DMS153 treated with DMSO at 0.1 percent for 48 hours (cell line): Measurements from ENCODE around the gene FAM241B.

Experiments used
- DNase-seq: peaks from one replicate; lab custom pipeline; 2025; ENCODE audit not compliant: unreplicated experiment; lab: John Stamatoyannopoulos, UW

FAM241B gene

DNA sequence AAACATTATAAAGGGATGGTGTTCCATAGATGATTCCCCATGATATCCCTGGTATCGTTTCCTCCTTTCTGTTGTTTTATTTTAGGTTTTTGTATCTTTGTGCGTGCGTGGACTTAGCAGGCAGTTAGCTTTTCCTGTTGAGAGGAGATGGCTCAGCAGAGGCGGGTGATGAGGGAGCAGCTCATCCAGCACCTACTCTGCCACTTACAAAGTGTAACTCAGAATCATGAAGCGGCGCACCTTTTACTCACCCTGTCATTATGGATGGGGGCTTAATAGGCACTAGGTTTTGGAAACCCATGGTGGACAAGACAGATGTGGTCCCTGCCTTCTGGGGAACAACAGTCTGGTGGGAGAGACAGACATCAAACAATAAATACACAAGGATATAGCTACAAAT lies 17.1 kb downstream of the FAM241B start:
- DNase-seq = no peak

DNA sequence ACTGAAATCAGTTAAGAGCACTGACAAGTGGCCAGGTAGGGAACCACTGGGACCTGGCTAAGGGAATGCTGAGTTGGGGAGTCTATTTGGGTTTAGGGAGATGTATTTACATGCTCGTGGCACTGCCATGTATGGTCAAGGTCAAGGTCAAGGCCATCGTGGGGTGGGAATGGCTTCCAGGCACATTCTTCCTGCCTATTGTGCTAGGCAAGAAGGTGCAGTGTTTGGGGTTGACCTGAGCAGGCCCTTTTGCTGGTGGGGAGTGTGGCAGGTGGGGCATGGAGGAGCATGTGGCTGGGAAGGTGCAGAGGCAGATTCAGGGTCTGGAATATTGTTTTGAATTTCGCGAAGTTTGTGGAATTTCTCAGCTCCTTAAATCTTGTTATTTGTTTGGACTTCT lies 17.8 kb downstream of the FAM241B start:
- DNase-seq = no peak

DNA sequence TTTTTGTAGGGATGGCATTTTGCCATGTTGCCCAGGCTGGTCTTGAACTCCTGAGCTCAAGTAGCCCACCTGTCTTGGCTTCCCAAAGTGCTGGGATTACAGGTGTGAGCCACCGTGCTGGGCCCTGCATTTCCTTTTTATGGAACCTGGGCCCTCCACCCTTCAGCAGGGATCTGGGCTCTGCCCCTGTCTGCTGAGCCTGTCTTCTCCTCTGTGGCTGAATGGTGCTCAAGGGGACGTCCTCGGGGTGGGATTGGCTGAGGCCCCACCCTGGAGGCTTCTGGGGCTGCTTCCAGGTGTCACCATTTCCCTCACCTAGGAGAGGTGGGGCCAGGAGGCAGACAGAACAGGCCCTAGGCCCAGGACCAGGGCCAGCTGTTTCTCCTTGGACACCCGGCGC lies 18.4 kb downstream of the FAM241B start:
- DNase-seq = no peak

DNA sequence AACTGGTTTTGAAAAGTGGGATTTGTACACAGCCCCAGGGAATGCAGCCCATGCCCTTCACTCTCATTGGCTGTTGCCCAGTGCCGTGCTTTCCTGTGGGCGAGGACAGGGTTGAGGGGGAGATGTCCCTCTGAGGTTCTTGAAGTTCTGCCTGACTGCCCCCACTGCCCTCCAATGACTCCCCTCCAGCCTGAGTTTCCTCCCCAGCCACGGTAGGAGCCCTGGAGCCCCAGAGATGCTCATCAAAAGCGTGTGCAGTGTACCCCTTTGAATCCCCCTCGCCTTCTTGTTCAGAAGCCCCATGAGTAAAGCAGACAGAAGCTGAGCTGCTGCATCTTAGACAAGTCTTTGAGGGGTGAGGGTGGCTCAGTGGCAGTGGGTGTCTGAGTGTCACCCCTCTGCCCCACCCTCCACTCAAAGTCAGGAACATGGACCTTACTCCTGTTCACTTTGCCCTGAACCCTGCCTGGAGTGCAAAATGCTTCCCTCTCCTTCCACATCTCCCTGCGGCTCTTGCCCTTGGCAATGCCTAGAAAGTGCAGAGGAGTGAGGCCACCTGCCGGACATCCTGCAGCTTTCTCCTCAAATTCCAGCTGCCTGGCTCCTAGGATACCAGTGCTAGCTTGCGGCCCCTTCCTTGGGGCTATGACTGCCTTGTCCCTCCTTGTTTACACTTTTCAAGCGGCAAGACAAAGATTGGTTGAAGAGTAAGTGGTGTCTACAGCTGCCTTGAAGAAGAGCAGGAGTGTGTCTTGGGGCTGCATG lies 19.9 kb downstream of the FAM241B start:
- DNase-seq = no peak

DNA sequence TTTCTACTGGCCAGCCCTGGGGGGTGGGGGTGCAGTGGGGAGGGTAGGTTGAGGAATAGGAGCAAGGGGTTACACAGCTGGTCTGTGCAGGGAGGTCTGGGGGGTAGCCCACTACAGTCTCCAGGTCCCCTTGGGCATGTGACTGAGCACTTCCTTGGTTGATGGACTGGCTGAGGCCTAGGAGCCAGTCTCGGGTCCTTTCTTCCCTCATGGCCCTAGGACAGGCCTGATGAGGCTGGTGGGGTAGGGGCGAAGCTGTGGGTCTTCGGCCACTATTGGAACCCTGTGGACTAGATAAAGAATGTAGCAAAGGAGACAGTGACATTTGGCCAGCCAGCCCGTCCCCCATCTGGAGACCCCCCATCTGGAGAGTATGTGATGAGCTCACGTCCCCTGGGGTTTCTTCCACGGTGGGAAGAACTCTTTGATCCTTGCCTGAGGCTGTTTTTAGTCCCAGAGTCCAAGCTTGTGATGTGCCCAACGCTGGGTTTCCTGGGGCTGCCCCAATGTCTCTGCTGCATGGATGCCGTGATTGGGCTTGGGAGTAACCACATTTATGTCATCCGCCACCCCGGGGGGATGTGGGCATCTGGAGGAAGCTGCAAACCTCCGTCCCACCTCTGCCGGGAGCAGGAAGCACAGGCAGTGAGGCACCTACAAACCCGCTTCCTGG lies 20.7 kb downstream of the FAM241B start:
- no peak for DNase-seq

DNA sequence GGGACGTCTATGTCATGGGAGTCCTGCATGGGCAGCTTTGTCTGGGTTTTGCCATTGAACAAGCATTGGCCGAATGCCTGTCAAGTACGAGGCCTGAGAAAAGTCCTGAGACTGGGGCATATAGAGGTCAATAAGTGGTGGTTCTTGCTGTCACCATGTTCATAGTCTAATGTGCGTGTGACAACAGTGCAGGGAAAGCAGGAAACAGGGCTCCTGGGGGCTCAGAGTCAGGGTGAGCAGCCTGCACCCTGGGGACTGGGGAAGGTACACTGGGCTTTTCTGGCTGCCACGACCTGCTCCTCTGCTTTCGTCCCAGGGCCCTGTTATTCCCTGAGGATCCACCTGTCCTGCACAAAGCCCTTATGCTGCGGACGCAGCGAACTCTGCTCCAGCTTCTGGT lies 21.3 kb downstream of the FAM241B start:
- DNase-seq = no peak

DNA sequence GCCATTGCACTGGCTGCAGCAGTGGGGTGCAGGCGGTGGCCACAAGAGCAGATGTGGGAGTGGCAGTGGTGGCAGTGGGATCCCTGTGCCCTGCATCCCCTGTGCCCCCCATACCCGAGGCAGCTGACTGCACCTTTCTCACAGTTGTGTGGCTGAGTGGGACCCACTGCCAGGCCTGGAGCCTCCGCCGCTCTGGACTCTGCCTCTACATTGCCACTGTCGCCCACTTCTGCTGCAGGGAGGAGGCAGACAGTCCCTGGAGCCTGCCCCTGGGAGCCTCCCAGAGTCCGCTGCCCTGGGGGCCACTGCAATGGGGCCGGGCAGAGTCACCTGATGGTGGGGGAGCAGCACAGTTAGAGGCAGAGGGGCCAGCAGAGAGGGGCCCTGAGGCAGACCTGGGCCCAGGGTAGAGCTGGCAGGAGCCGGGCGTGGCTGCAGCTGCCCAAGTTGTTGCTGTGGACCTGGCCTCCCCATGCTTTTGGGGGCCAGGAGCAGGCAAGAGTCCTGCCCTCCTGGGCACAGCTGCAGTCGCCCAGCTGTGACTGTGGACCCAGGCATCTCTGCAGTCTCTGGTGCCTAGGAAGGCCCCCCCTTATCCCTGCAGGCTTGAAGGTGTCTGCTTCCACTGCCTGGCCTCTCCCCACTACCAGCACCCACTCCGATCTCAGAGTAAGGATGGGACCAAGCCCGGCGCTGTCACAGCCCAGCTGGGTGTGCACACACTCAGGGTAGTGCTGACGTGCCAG lies 22.2 kb downstream of the FAM241B start:
- no peak for DNase-seq

DNA sequence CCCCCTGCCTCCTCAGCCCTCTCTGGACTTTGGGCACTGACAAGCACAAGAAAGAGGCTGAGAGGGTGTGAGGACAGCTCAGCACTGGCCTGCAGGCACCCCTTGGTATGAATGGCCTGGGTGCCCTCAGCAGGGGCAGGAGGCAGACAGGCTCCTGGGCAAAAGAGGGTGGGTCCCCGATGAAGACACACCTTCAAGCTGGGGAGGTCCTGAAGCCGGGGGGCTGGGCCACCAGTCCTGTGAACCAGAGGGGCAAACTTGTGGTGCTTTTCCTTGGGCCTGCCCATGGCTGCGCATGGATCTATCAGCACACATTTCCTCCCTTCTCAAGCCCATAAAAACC lies 22.8 kb downstream of the FAM241B start:
- no peak for DNase-seq

DNA sequence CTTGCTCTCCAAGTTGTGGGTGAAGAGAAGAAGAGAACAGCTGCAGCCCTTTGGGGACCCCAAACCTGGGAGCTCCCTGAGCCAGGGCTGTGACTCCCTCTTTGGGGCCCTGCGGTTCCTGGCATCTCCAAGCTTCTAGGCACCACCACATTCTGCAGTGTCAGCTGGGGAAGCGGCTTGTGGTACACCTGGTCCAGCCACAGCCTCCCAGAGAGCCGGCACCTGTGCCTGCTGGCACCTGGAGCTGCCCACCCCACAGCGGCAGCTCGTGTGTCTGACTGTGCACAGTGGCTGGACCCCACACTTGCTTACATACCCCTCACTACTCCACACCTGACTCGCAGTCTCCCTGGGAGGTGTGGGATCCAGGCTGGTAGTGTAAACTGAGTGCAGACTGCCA lies 23.5 kb downstream of the FAM241B start:
- no peak for DNase-seq

DNA sequence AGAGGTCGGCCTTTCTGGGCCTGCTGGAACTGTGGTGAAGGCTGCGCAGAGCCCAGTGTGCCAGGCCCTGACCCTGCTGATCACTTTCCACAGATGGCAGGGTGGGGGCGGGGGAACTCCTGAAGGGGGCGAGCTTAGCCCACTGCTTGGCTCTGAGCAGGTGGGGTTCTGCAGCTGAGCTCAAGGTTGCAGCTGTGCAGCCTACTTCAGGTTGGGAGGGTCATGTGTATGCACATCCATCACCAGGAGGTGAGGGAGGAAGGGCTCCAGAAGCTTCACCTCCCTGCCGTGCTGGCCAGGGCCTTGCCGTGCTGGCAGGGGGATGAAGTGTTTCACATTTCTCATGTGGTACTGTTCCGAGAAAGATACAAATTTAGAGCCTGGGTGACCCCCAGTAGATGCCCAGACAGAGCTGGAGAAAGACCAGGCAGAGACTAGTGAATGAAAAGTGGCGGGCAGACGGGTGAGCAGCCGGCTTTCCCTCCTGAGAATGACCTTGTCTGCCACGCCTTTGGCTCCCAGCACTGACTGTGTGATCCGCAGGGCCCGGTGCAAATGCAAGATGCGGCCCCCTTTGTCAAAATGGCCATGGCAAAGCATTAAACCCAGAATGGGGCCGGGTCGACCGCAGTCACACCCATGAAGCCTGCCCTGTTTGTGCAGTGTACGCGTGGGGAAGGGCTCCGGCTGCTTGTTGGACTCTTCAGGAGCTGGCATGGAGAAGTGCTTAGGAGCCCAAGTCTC lies 25.2 kb downstream of the FAM241B start:
- DNase-seq = no peak

DNA sequence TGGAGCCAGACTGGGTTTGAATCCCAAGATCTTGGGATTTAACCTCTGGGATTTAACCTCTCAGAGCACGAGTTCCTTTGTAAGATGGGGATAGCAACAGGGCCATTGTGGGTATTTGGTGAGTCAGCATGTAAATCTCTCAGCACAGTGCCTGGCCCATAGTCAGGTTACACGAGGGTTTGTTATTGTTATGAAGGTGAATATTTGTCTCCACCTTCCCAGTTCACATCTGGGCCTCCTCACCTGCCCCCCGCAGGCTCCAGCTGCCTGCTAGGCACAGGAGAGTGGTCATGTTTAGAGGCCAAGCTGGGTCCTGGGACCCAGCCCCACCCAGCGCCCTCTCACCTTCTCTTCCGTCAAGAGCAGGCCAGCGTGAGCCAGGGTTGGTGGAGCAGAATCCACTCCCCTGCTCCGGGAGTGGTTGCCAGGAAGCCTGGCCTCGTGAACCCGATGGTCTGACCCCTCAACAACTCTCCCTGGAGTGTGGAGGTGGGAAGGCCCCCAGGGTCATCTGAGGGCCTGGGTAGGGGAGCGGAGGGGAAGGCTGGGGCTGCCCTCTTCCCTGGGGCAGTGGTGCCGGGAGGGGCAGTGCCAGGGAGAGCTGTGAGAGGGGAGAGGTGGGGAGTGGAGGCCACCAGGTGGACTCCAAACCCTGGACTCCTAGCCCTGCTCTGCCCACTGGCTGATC lies 26.0 kb downstream of the FAM241B start:
- DNase-seq = no peak

DNA sequence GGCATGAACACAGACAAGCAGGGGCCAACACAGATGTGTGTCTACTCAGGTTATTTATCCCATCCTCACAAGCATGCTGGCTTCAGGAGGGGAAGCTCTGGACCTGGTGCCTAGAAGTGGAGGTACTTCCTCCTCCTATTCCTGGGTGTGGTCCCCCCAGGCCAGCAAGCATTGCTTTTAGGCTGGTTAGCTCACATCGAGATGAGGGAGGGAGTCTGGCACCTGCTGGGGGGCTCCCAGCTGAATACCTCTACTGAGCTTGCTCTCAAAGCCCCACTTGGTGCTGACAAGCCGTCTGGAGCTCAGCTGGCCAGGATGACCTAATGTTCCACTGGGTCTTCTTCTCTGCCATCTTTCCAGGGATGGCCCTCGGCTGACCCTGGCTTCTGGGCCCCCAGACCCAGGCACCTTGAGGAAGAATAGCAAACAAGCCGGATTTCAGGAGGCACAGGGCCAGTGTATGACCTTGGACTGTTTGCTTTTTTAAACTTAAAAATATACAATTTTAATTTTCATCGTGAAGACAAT lies 26.8 kb downstream of the FAM241B start:
- no peak for DNase-seq

DNA sequence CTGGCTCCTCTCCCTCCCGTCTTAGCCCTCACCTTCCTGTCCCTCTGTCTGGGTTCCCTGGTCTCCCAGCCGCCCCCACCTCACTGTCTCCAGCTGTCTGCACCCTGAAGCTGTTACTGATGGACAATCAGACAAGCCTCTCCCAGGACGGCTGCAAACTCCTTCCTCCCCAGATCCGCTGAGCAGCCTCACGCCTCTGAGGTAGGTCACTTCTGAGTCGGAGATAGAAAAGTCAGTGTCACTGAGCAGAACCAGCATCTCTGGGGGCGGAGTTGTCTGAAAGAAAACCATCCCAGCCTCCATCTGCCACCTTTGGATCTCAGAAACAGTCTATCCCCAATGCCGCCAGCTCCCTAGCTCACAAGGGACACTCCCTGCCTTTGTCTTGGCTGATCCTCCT lies 27.4 kb downstream of the FAM241B start:
- no peak for DNase-seq

DNA sequence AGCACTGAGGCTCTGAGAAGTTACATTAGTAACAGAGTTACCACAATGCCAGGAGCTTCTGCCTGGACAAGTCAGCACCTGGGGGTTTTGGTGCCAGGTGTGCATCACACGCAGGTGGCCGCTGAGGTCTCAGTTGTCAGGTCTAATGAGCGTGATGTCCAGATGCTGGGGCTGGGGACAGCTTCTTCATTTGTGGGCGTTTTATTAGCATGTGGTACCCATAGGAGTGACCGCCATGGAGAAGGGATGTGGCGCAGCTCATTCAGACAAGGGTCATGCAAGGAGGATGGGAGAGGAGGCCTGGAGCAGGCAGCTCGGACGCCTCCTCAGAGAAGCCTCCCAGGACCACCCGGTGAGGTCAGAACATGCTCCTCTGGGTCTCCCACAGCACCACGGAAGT lies 27.8 kb downstream of the FAM241B start:
- no peak for DNase-seq

DNA sequence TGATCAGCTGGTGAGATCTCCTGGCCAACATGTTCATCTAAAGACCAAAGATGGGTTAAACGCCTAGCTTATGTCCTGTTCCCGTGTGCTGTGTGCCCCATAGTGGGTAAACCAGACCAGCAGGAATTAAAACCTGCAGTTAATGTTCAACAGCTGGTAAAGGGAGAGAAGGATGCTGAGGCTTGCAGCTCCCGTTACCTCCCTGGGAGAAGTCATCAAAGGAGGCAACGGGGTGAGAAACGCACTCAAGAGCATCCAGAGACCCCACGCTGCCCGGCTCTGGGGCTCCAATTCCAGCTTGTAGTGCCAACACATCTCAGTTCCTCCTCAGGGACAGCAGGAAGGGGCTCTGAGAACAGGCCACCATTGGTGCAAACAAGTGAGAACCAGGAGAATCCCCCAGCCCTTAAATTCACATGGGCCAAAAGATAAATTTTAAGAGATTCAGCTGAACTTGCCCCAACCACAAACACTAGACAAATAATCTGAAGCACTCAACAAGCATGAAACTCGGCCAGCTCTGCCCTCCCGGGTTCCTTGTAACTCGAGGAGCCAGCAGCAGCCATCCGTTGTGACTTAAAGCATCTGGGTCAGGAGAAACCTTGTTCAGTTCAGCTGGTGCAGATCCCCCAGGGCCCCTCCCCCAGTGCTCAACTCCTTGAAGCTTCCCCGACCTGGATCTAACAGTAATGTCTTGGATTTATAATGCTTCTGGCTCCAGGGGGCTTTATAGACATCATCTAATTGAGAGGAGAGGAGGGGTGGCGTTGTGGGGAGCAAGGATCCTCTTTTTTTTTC lies 29.4 kb downstream of the FAM241B start:
- DNase-seq = no peak

DNA sequence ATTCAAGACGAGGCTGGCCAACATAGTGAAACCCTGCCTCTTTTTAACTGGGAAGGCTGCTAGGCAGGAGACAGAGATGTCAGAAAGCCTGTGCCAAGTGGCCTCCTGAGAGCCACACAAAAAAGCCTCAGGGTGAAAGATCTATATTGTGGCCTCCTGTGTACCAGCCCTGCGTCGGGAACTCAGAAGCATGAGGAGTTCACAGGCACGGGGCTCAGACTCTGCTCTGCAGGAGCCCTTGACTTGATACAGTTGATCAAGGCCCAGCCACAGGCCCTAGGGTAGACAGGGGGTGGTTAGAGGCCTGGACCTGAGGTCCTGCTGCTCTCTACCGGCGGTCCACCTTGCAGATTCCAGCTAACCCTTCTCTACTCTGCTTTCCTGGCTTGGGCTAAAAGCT lies 30.2 kb downstream of the FAM241B start:
- DNase-seq = no peak

DNA sequence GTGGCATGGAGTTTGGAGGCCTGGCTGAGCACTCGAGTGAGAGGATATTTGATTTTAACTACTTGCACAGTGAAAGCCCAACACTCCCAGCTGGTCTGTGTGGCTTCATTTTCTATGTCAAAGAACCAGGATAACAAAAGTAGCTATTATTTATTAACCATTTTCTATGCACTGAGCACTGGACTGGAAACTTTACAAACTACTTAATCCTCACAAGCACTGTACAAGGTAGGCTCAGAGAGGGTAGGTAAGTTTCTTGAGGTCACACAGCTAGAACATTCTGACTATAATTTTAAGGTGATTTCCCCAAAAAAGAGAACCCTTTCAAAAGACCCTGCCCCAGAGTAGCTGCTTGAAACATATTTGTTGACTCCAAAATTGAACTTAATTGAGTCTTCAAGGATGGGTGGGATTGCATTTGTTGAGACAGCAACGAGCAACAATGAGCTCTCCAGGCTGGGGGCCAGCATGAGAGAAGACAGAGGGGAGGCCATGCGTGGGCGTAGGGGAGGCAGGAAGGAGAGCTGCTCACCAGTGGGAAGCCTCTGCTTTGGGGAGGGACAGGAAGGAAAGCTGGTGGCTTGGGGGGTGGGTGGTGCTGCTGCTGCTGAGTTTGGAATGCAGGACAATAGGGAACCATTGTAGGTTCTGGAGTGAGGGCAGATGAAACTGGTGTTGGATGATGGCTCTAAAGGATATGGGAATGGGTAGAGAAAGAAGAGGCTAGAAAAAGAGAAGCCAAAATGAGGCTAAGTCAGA lies 31.5 kb downstream of the FAM241B start:
- no peak for DNase-seq

DNA sequence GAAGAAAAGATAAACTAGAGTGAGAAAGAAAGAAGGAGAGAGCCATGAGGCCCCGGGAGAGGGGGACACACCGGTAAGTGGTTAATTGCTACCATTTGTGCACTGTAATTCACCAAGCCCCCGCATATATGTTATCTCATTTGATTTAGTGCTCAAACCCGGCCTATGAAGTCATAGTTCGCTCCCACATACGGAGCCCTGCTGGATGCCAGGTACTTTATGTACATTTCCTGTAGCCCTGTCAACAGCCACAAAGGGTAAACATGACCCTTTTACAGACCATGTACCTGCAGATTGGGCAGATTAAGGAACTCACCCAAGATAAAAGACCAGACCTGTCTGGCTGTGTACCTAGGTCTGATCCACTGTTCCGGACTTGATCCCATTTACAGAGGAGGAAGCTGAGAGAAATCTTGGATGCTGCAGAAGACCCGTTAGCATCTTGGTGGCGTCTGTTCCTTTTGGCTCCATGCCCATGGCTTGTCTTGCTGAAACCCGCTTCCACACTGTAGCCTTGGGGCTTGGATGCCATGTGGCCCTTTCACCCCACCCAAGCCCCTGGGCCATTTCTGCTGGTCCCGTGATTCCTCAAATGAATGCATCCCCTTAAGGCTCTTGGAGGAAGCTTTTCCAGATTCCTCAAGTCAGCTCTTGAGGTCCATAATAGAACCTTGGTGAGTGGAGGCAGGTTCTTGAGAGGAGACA lies 32.3 kb downstream of the FAM241B start:
- peak; percentile 11 for DNase-seq

DNA sequence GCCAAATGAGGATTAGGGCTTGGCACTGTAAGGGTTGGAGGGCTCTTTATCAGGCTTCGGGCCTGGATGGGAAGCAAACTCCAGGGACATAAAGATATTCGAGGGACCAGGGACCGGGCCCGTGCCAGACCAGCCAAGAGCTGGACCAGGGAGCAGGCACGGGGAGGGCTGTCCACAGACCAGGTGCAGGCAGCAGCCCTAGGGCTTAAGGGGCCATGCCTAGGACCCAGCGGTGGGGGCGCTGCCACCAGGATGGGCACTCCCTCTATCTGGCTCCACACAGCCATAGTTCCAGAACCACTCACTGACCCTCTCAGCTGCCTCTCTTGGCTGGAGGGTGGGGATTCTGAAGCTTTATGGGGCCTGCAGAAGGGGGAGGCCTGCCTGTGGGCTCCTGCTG lies 32.9 kb downstream of the FAM241B start:
- DNase-seq = no peak
